Activated CD4-positive, alpha-beta T cell treated with anti-CD3 and anti-CD28 coated beads for 4 hours (primary cell): ENCODE measurements around the gene SETD1A.
"Not testable (repeated sequence)": the region's sequence is repeated elsewhere in the genome, so short reads cannot be mapped to it uniquely, and the experiment has no call there.

ENCODE experiments used
- DNase-seq, 2 donors: peaks; one replicate each; pipeline ENCODE4 v3.0.0-alpha.2; 2020

The SETD1A gene

GRCh38 chr16:30930160-30930571, 27.4 kb upstream of the SETD1A start:
- DNase-seq = no peak

GRCh38 chr16:30931068-30931650, 26.4 kb upstream of the SETD1A start:
- DNase-seq = no peak

- no peak for DNase-seq
Observed at GRCh38 chr16:30934827-30935557, 22.6 kb upstream of the SETD1A start.

- DNase-seq = no peak
Observed at GRCh38 chr16:30937692-30938091, 19.9 kb upstream of the SETD1A start.

- not testable (repeated sequence) for DNase-seq
Observed at GRCh38 chr16:30939571-30939970, 18.0 kb upstream of the SETD1A start.

- DNase-seq = peak; percentile 57 to 59
Observed at GRCh38 chr16:30941600-30942425, 15.7 kb upstream of the SETD1A start.

GRCh38 chr16:30942426-30942806, 15.1 kb upstream of the SETD1A start:
- no peak for DNase-seq

GRCh38 chr16:30944352-30944751, 13.2 kb upstream of the SETD1A start:
- no peak for DNase-seq

GRCh38 chr16:30946671-30947540, 10.6 kb upstream of the SETD1A start:
- no peak for DNase-seq

GRCh38 chr16:30947541-30947858, 10.1 kb upstream of the SETD1A start:
- DNase-seq = no peak

GRCh38 chr16:30947859-30948666, 9.5 kb upstream of the SETD1A start:
- DNase-seq = no peak

- peak in 1 of 2 donors; percentile 19 for DNase-seq
Observed at GRCh38 chr16:30948667-30949649, 8.6 kb upstream of the SETD1A start, which contains the start of gene ORAI3. Gene ORAI3, plus strand, starts transcription at chr16:30949068. Its CDS starts 222 bp downstream, at chr16:30949290.

- DNase-seq = peak in 1 of 2 donors; percentile 28
Observed at GRCh38 chr16:30949650-30950515, 7.7 kb upstream of the SETD1A start.

- no peak for DNase-seq
Observed at GRCh38 chr16:30950516-30951065, 7.0 kb upstream of the SETD1A start.

GRCh38 chr16:30951193-30951592, 6.4 kb upstream of the SETD1A start:
- DNase-seq = no peak

- DNase-seq = no peak
Observed at GRCh38 chr16:30951750-30952149, 5.8 kb upstream of the SETD1A start.

GRCh38 chr16:30953111-30953510, 4.4 kb upstream of the SETD1A start:
- no peak for DNase-seq

- DNase-seq = peak; percentile 51 to 59
Observed at GRCh38 chr16:30953511-30954124, 3.9 kb upstream of the SETD1A start.

- DNase-seq = no peak
Observed at GRCh38 chr16:30954993-30955392, 2.6 kb upstream of the SETD1A start.
